GM12891 (cell line): ENCODE measurements around the gene ACTMAP.

ENCODE experiments used
- PAX5 ChIP-seq: IDR thresholded peaks from 2 replicates; pipeline ENCODE4 v1.6.1; 2011; ENCODE audit warnings: low read length, moderate library complexity, mild to moderate bottlenecking; ENCODE audit not compliant: insufficient read depth, severe bottlenecking
- POLR2A ChIP-seq: IDR thresholded peaks from 2 replicates; pipeline ENCODE4 v1.6.1; 2011; ENCODE audit warnings: low read depth, low read length, control low read depth
- POLR2AphosphoS5 ChIP-seq: IDR thresholded peaks from 2 replicates; pipeline ENCODE4 v1.6.1; 2011; ENCODE audit warnings: low read depth, low read length, control low read depth
- POU2F2 ChIP-seq: IDR thresholded peaks from 2 replicates; pipeline ENCODE4 v1.6.1; 2011; ENCODE audit warnings: low read depth, mild to moderate bottlenecking, control low read depth, low read length, moderate library complexity
- SPI1 ChIP-seq: IDR thresholded peaks from 2 replicates; pipeline ENCODE4 v1.6.1; 2011; ENCODE audit warnings: low read depth, low read length, control low read depth
- TAF1 ChIP-seq: IDR thresholded peaks from 2 replicates; pipeline ENCODE4 v1.6.1; 2011; ENCODE audit warnings: low read depth, low read length, control low read depth

GRCh38 chr19:40702337-40703012 lies 47.8 kb downstream of the ACTMAP start:
- TF ChIP-seq POLR2A (no peak), POLR2AphosphoS5 (no peak), PAX5 (no peak), SPI1 (no peak), TAF1 (no peak), POU2F2 (no peak)
